GM12801 (cell line): ENCODE measurements around the gene APBA3.

Source experiments
- TF ChIP-seq, protein P1 (sequence below): IDR thresholded peaks from one replicate; pipeline ENCODE4 v1.5.1; 2011; ENCODE audit warnings: control low read depth; ENCODE audit not compliant: insufficient read length; ENCODE audit errors: extremely low read depth

The APBA3 gene

GRCh38 chr19:3759482-3760254 is 1.8 kb downstream of the APBA3 start:
- TF ChIP-seq, protein P1, sequence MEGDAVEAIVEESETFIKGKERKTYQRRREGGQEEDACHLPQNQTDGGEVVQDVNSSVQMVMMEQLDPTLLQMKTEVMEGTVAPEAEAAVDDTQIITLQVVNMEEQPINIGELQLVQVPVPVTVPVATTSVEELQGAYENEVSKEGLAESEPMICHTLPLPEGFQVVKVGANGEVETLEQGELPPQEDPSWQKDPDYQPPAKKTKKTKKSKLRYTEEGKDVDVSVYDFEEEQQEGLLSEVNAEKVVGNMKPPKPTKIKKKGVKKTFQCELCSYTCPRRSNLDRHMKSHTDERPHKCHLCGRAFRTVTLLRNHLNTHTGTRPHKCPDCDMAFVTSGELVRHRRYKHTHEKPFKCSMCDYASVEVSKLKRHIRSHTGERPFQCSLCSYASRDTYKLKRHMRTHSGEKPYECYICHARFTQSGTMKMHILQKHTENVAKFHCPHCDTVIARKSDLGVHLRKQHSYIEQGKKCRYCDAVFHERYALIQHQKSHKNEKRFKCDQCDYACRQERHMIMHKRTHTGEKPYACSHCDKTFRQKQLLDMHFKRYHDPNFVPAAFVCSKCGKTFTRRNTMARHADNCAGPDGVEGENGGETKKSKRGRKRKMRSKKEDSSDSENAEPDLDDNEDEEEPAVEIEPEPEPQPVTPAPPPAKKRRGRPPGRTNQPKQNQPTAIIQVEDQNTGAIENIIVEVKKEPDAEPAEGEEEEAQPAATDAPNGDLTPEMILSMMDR, result no peak

- TF ChIP-seq, protein P1, result no peak
Measured at GRCh38 chr19:3753631-3754410, 7.7 kb downstream of the APBA3 start.

DNA sequence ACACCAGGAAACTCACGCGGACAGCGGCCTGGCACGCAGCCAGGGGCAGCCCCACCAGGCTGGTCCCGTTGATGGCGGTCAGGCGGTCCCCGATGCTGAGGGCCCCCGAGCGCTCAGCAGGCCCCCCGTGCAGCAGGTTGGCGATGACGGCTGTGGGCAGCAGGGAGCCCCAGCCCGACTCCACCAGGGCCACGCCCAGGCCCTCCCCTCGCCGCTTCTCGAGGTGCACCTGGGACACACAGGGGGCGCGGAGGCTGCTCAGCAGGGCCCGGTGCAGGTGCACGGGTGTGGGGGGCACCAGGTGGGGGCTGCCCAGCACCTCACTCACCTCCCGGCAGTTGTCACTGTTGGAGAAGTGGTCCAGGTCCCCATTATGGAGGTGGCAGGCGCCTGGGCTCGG is 9.0 kb downstream of the APBA3 start:
- TF ChIP-seq, protein P1, result no peak

GRCh38 chr19:3751236-3751635 is 10.3 kb downstream of the APBA3 start:
- TF ChIP-seq, protein P1, result no peak

- TF ChIP-seq, protein P1, result no peak
Measured at GRCh38 chr19:3750211-3750610, 11.3 kb downstream of the APBA3 start.

GRCh38 chr19:3748965-3749364 is 12.5 kb downstream of the APBA3 start:
- TF ChIP-seq, protein P1, result no peak

DNA sequence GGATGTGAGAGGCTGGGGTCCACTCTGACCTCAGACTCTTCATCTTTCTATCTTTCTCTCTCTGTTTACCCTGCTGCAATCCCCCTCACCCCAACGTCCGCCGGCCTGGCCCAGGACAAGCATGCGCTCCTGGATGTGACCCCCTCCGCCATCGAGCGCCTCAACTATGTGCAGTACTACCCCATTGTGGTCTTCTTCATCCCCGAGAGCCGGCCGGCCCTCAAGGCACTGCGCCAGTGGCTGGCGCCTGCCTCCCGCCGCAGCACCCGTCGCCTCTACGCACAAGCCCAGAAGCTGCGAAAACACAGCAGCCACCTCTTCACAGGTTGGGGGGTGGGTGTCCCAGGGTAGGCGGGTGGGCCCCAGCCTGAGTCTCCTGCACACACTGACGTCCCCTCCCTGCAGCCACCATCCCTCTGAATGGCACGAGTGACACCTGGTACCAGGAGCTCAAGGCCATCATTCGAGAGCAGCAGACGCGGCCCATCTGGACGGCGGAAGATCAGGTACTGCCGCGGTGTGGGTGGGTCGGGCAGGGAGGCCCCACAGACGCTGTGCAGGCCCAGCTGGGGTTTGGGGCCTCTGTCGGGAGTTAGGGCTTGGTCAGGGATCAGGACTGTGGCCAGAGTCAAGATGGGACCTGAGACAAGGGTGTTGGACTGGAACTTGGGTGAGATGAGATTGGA is 15.0 kb downstream of the APBA3 start:
- TF ChIP-seq, protein P1, result no peak
